GM12873 (cell line): ENCODE measurements around the gene FGF18.
A peak's percentile ranks its signal among the peaks of the same experiment; 100 is the strongest.

Experiments used
- CTCF ChIP-seq: IDR thresholded peaks from 2 replicates; pipeline ENCODE4 v1.5.1; 2012; ENCODE audit warnings: low read depth, mild to moderate bottlenecking, moderate library complexity, low read length, control low read depth; ENCODE audit not compliant: insufficient read depth; ENCODE audit errors: missing control alignments

Gene FGF18

GRCh38 chr5:171418982-171419687 is at the start of gene FGF18:
FGF18 (plus strand) TSS chr5:171419647; CDS start chr5:171420200, 553 bp downstream.
- TF ChIP-seq CTCF = no peak

GRCh38 chr5:171369898-171370297 is 49.5 kb upstream of the FGF18 start:
- no peak for TF ChIP-seq CTCF

- peak; percentile 32 for TF ChIP-seq CTCF
These were observed 48.6 kb upstream of the FGF18 start for GRCh38 chr5:171370881-171371280.

- TF ChIP-seq CTCF = no peak
These were observed 48.1 kb upstream of the FGF18 start for GRCh38 chr5:171371326-171371725.

- TF ChIP-seq CTCF = no peak
These were observed 39.5 kb upstream of the FGF18 start for GRCh38 chr5:171379961-171380360.

GRCh38 chr5:171386006-171386671 is 33.3 kb upstream of the FGF18 start:
- TF ChIP-seq CTCF = no peak

GRCh38 chr5:171386861-171387344 is 32.5 kb upstream of the FGF18 start:
- TF ChIP-seq CTCF = no peak
